ENCODE measurements around the gene ENPEP.
A peak's percentile ranks its signal among the peaks of the same experiment; 100 is the strongest.

The ENPEP gene

DNA sequence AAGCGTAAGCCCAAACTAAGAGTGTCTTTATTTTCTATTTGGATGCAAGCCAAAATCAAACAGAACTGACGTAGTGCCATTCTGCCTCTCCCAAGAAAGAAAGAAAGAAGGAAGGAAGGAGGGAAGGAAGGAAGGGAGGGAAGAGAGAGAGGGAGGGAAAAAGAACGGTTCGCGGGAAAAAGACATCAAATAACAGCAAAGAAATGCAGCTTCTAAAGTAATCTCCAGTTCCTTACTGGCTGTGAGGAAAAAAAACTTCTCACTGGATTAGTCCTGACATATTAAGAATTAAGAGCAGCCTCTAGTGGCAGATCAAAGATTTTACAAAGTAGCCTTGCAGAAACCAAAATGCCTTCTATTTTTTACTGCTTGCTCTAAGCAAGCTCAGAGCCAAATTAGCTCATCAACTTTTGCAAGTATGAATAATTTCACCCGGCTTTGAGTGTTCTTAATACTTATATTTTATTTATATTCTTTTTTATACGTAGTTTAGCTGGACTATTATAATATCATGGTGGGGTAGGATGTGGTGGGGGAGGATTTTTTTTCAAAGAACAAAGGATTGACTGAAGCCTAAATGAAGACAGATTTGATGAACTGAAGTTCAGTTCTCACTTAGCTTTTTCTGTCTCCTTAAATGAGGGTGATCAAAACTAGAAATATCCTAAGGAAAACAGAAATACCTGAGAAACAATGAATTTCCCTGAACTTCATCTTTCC is 110.3 kb downstream of the ENPEP start:
- DNase-seq = peak in 1 of 42 donors; percentile 5
- intact Hi-C loops (cut with DNase I) = no loop called here

GRCh38 chr4:110587666-110588285 is 111.8 kb downstream of the ENPEP start:
- DNase-seq = no peak
- intact Hi-C loops (cut with DNase I) = no loop called here

GRCh38 chr4:110589297-110589696 is 113.3 kb downstream of the ENPEP start:
- intact Hi-C loops (cut with DNase I) = no loop called here

DNA sequence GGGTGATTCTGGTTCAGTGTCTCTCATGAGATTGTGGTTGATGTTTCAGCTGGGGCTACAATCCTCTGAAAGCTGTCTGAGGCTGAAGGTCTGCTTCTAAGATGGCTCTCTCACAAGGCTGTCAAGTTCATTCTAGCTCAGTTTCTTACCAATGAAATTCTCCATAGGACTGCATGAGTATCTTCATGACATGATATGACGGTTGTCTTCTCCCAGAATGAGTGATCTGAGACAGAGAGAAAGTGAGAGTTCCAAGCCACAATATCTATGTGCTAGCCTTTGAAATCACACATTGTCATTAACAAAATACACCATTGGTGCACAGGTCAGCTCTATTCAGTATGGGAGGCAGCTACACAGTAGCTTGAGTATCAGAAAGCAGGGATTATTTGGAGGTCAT is 119.6 kb downstream of the ENPEP start:
- DNase-seq = no peak
- intact Hi-C loops (cut with DNase I) = no loop called here

More at GRCh38 chr4:110589297-110589696, 113.3 kb downstream of the ENPEP start:
- no peak for DNase-seq

- intact Hi-C loops (cut with DNase I) = no loop called here
- no peak for DNase-seq
These were observed 120.5 kb downstream of the ENPEP start for GRCh38 chr4:110596431-110596830.

DNA sequence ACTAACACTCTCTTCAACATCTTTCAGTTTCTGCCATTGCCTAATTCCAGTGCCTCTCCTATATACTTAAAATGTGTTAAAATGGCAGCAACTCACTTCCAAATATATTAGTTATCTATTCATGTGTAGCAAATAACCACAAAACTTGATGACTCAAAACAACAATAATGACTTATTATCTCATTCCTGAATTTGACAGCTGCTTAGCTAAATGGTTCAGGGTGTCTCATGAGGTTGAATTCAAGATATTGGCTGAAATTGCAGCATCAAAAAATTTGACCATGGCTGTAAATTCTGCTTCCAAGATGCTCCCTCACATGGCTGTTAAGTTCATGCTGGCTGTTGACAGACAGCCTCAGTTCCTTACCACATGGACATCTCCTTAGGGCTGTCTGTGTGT is 121.6 kb downstream of the ENPEP start:
- intact Hi-C loops (cut with DNase I) = no loop called here
- no peak for DNase-seq

- intact Hi-C loops (cut with DNase I) = no loop called here
- no peak for DNase-seq
These were observed 126.1 kb downstream of the ENPEP start for GRCh38 chr4:110602061-110602460.

DNA sequence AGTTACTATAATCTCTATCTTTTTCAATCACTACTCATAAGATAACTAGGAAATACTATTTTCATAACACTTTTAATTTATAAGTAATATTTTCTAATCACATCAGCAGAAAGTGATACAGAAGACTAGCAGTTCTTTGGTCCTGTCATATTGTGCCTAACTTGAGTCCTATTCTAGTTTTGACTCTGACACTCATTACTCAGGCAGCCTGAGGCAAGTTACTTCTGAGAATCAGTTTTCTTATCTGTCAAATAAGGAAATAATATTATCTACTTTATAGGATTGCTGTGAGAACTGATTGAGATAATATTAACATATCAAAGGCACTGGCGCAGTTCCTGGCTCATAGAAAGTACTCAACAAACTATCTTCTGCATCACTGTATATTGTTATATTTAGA is 129.1 kb downstream of the ENPEP start:
- no peak for DNase-seq
- intact Hi-C loops (cut with DNase I) = no loop called here

DNA sequence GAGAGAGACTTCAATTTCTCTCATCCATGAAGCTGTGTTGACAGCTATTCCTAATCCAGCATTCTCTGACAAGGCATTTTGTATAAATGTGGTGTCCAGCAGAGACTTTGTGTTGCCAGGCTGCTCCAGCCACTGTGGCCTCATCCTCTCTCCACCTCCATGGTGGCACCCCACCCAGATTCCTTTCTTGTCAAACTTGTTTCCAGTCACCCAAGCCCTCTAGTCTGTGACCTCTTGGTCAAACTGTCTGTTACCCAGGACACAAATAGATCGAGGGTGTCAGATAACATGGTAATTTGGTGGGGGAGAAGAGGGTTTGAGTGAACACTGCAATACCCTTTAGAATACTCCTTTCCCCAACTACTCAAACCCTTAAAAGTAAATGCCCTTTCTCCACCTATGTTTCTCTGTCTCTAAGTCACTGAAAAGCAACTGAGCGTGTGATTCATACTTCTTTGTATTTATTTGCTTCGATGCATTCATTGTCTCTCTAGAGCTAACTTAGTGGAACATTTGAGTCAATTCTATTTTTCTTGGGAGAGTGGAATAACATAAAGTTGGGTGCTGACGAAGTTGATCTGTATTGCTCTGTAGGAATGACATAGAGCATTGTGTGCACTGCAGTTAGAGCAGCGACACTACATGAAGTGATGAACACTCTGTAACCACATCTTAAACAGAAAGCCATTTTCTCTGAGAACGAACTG is 133.2 kb downstream of the ENPEP start:
- intact Hi-C loops (cut with DNase I) = no loop called here
- no peak for DNase-seq

GRCh38 chr4:110610620-110610939 is 134.6 kb downstream of the ENPEP start:
- DNase-seq = no peak
- intact Hi-C loops (cut with DNase I) = no loop called here

DNA sequence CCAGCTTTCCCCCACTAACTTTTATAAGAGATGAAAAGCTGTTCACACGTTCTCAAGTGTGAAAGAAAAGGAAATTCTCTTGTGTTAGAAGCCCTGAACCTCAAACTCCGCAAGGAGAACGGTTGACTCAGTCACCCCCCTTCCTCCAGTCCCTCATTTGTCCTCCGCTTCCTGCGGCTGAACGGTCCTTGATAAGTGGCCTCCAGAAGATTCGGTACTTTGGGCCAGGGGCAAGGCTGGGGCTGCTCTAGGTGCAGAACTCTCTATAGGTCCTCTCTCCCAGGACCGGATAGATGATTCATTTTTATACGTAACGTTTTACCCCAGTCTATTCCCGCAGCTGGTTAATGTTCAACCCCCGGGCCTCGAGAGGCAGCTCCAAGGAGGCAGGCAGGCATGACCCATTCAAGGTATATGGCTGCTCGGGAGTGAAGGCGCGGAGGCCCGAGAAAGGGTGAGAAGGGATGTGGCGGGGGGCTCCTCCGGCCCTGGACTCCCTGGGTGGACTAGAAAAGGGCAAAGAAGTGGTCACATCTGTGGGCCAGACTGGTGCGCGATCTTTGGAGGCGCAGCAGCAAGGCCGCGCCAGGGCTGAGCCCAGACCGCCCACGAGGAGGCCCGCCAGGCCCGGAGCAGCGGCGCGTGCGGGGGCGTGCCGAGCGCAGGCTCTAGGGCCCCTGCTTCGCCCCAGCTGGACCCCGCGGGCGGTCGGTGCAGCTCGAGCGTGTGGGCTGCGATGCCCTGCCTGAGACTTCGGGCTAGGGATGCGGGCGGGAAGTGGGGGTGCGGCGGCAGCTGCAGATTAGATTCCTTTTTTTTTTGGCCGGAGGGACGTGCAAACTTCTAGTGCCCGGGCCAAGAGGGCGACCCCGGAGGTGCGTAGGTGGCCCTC is 135.2 kb downstream of the ENPEP start:
- intact Hi-C loops (cut with DNase I) = no loop called here

GRCh38 chr4:110611968-110612447 is 136.1 kb downstream of the ENPEP start:
- no peak for DNase-seq
- intact Hi-C loops (cut with DNase I) = no loop called here

More for the DNA sequence above, 135.2 kb downstream of the ENPEP start:
- DNase-seq = no peak

- DNase-seq = no peak
- intact Hi-C loops (cut with DNase I) = no loop called here
These were observed 136.8 kb downstream of the ENPEP start for GRCh38 chr4:110612631-110613269.

GRCh38 chr4:110613745-110614144 is 137.8 kb downstream of the ENPEP start:
- no peak for DNase-seq
- intact Hi-C loops (cut with DNase I) = no loop called here

GRCh38 chr4:110614173-110614963 is 138.4 kb downstream of the ENPEP start:
- no peak for DNase-seq
- intact Hi-C loops (cut with DNase I) = no loop called here

Measured in head of caudate nucleus (tissue), 42 donors.